GM12801 (cell line): Measurements from ENCODE around the gene FMN1.

ENCODE experiments used
- TF ChIP-seq, protein P1 (sequence below): IDR thresholded peaks from one replicate; pipeline ENCODE4 v1.5.1; 2011; ENCODE audit warnings: control low read depth; ENCODE audit not compliant: insufficient read length; ENCODE audit errors: extremely low read depth

The FMN1 gene

DNA sequence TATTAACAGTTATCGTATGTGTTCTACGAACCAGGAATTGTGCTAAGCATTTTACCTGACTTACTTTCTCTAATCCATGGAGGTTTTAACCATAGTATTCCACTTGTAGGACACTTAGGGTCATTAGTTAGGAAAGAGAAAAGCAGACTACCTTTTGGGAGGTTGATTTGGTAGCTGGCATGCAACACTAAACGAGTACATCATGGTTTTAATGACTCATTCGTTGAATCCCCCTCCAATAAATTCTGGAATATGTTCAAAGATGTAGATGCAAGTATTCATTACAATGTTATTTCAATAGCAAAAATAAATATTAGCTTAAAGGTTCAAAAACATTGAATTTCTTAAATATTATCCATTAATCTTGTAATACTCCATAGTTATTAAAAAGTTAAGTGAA is 162.5 kb downstream of the FMN1 start:
- TF ChIP-seq, protein P1, sequence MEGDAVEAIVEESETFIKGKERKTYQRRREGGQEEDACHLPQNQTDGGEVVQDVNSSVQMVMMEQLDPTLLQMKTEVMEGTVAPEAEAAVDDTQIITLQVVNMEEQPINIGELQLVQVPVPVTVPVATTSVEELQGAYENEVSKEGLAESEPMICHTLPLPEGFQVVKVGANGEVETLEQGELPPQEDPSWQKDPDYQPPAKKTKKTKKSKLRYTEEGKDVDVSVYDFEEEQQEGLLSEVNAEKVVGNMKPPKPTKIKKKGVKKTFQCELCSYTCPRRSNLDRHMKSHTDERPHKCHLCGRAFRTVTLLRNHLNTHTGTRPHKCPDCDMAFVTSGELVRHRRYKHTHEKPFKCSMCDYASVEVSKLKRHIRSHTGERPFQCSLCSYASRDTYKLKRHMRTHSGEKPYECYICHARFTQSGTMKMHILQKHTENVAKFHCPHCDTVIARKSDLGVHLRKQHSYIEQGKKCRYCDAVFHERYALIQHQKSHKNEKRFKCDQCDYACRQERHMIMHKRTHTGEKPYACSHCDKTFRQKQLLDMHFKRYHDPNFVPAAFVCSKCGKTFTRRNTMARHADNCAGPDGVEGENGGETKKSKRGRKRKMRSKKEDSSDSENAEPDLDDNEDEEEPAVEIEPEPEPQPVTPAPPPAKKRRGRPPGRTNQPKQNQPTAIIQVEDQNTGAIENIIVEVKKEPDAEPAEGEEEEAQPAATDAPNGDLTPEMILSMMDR = no peak

DNA sequence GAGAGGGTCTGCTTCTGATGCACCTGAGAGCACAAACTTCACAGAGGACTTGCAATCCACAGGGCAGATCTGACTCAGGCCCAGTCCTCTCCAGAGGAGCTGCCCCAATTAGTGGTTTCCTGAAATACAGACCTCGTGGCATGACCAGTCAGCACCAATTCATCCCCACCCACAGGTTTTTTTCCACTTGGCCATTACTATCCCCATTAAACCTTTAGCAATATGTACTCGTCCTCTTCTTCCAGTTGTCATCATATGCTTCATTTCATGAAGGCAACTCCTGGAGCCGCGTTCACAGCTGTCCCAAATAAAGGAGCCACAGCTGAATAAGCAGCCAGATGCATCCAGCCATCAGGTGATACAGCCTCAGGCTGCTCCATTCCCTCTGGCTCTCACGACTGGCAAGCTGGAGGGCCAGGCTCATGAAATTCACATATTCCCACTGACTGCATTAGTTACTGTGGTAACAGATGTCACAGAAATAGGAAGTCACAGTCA is 163.1 kb downstream of the FMN1 start:
- TF ChIP-seq, protein P1 = no peak

DNA sequence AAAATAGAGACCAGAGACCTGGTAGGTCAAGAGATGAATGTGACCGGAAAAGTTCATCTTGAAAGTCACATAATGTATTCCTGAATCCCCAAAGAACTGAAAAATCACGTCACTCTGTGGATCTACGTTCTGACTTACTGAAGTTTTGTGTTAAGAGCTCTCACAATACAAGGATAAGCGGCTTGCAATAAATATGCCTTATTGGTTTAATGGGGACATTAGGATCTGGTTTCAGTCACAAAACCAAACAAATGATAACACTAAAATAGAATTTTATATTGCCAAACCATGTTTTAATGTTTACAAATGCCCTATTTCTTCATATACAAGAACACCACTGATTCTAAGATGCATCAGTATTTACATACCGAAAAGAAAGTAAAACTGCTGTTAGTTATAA is 164.2 kb downstream of the FMN1 start:
- TF ChIP-seq, protein P1 = no peak

DNA sequence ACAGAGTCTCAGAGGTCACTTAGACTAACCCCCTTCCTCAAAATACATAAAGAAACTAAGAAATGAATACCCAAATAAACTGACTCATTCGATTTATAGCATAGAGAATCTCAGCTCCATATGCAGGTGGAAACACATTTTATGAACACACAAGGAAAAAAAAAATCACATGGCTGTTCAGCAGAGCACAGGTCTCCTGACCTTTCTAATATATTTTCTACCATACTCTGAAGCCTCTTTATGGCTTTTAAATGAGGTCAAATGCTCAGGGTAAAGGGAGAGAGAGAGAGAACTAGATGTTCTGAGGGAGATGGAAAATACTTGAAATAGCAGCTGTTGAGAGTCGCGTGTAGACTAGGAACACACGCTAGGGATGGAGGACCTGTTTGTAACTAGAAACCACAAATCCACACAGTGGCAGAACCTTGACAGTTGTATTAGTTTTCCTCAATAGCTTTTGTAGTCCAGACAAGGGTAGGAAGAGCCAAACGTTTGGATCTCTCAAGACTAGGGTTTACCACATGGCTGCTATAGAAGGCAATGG is 165.3 kb downstream of the FMN1 start:
- TF ChIP-seq, protein P1 = no peak

DNA sequence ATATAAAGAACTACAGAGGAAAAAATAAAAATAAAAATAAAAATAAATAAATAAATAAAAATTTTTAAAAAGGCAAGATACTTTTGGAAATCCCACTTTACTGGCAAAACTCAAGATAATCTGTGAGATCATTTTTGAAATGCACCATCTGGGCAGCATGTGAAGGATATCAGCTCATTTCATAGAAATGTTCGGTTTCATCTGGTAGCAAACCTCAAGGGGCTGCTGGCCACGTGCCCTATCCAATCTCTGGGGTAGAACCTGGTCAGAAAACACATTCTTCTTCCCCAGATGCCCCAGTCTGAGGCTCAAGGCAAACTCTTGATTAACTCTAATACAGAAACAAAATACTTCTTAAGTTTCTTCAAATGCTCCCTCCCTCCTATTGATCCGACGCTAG is 166.0 kb downstream of the FMN1 start:
- TF ChIP-seq, protein P1 = no peak

DNA sequence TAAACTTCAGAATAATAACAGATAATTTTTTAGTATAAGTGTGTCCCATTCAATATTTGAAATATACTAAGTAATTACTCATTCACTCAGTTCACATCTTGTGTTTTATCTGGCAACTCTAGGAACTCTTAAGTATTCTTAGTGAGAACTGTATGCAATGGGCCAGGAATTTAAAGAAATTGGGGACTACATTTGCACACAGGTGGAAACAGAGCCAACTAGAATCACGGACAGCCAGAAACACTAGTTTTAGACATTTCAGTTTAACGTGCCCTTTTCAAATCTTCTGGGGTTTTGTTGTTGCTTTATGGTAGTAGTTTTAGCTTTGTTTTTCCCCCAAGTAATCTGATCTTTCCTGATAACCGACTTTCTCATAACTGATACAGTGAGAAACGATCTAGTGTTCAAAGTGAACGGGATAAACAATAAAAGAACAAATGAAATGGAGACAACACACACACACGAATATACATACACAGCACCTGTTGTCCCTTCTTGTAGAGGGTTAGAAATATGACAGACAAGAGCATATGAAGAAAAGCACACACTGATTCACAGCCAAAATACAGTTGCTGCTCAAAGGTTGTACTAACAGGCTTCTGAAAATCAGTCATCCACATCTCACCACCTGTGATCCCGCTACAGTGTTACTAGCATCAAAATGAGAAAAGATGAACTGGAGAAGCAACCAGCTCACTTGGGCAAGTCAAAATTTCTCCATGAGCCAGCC is 167.0 kb downstream of the FMN1 start:
- TF ChIP-seq, protein P1 = no peak

DNA sequence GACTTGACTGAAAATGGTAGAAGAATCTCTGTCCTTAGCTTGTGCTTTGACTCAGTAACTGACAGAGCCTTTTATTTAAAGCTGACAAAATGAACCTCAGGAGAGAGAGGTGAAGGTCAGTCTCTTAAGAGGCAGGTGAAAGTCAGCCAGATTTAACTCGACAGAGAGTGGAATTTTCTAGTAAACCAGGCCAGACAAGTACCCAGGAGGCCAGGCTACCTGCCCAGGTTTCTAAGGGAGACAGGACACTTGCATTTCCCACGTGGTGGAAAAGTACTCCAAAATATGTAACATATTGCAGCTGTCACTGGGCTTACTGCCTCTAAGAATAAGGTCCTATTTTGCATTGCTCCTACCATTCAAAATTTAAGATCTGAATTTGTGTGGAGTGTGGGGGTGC is 167.9 kb downstream of the FMN1 start:
- TF ChIP-seq, protein P1 = no peak
